ENCODE data around the gene LGR4.
"Not testable (repeated sequence)": the region's sequence is repeated elsewhere in the genome, so short reads cannot be mapped to it uniquely, and the experiment has no call there.

DNA sequence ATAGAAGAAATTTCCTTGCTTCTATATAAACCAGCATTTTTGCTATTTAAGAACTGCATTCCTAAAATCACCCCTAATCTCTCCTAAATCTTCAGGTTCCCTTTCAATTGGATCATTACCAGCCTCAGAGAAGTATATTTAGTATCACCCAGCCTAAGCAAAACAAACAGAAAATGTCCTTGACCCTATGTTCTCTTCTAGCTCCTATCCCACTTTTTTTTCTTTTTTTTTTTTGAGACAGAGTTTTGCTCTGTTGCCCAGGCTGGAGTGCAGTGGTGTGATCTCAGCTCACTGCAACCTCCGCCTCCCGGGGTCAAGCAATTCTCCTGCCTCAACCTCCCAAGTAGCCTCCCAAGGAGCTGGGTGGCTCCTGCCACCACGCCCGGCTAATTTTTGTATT lies 137.8 kb downstream of the LGR4 start:
- not testable (repeated sequence) for TF ChIP-seq CTBP1 (IDR thresholded peaks at IDR 0.05; ENCODE audit: borderline replicate concordance); BHLHE40 (IDR thresholded peaks at IDR 0.05; ENCODE audit: borderline replicate concordance); SUZ12 (IDR thresholded peaks at IDR 0.05); ELF4 (IDR thresholded peaks at IDR 0.05); FOXM1 (IDR thresholded peaks at IDR 0.05; ENCODE audit: borderline replicate concordance); TARDBP (IDR thresholded peaks at IDR 0.05); SP1 (IDR thresholded peaks at IDR 0.05)

Data from HEK293T (cell line).